Heart left ventricle (tissue), 13 donors: ENCODE data around the gene EPX.

Experiments
- POLR2A ChIP-seq, 2 donors: fragments of 450-650 bp; IDR thresholded peaks; one replicate each; pipeline ENCODE4 v1.6.1; 2017; ENCODE audit warnings: antibody characterized with exemption in 2 of 2, mild to moderate bottlenecking in 2 of 2, moderate library complexity in 2 of 2
- TF ChIP-seq, protein P1 (sequence below), 12 donors: fragments of 200-600 bp; sonication (generic) in 4 of 12; IDR thresholded peaks; one replicate each; pipeline versions ENCODE4 v1.5.0 to v1.8.0; 2018 to 2022; ENCODE audit warnings: antibody characterized with exemption in 12 of 12, mild to moderate bottlenecking in 5 of 12
- donor health status: ischemic (EF 13 %, LVEDD 7.1; RV severe dilation, severe dysfunction).
- donor health status: DM: no; HTN: yes; CAD: no.
- donor health status: DM: no; HTN: no; CAD: no.
- donor health status: ischemic (EF 25% LVEDD 6.9; RV normal size, moderate dysfunction).
- donor health status: ischemic (EF 25% LVEDD 5.7; RV mildly dilated, moderate dysfunction).
- donor health status: ischemic (EF 35%, LVEDD 5.7; RV mildly dilated, moderate dysfunction).
- donor health status: nonischemic (EF 11% LVEDD 7.7; RV severe dilation, severe dysfunction).
- donor health status: DM: yes; HTN: yes; CAD: no.
- donor health status: PGD.
- donor health status: ischemic (EF 29% LVEDD 5.4; RV normal size, mild dysfunction).
- donor health status: nonischemic (EF 23%, LVEDD 6.1; RV moderate dilation, normal function).

DNA sequence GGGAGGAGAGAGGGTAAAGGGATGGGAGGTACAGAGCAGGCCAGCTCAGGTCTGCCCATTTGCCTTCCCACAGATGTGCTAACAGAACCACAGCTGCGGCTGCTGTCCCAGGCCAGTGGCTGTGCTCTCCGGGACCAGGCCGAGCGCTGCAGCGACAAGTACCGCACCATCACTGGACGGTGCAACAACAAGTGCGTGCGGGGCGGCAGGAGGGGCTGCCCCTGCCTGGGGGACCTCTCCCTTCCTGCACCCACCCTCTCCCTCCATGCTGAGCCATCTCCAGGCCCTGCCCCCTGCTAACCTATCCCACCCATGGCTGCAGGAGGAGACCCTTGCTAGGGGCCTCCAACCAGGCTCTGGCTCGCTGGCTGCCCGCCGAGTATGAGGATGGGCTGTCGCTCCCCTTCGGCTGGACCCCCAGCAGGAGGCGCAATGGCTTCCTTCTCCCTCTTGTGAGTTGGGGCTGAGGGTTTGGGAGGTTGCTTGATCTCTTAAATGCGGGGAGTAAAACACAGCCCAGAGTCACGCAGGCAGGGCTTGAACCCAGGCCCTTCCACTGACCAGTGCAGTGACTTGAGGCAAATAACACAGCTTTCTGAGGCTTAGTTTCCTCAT is 1.2 kb downstream of the EPX start:
- TF ChIP-seq, protein P1, sequence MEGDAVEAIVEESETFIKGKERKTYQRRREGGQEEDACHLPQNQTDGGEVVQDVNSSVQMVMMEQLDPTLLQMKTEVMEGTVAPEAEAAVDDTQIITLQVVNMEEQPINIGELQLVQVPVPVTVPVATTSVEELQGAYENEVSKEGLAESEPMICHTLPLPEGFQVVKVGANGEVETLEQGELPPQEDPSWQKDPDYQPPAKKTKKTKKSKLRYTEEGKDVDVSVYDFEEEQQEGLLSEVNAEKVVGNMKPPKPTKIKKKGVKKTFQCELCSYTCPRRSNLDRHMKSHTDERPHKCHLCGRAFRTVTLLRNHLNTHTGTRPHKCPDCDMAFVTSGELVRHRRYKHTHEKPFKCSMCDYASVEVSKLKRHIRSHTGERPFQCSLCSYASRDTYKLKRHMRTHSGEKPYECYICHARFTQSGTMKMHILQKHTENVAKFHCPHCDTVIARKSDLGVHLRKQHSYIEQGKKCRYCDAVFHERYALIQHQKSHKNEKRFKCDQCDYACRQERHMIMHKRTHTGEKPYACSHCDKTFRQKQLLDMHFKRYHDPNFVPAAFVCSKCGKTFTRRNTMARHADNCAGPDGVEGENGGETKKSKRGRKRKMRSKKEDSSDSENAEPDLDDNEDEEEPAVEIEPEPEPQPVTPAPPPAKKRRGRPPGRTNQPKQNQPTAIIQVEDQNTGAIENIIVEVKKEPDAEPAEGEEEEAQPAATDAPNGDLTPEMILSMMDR (IDR thresholded peaks at IDR 0.05) = no peak
- TF ChIP-seq POLR2A (IDR thresholded peaks at IDR 0.05) = no peak
